ENCODE measurements around the gene FOSL1. TPM values are rescaled to one million over a fixed set of nuclear protein-coding genes. Genes with fewer than 3 reads are reported as not detected.

The FOSL1 gene
- total RNA-seq, 2 experiments from 2014 or later, result 23.0 to 24.7 TPM

DNA sequence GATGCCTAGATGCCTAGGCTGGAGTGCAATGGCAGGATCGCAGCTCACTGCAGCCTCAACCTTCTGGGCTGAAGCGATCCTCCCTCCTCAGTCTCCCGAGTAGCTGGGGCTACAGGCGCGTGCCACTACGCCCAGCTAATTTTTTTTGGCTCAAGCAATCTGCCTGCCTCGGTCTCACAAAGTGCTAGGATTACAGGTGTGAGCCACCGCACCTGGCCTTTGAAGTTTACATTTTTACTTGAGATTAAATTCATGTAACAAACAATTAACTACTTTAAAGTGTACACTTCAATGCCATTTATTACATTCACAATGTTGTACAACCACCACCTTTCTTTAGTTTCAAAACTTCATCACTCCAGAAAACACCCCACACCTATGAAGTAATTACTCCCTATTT, 3.5 kb upstream of the FOSL1 start:
- CTCF ChIA-PET, result interaction anchor here (0.9 kb wide), 1 partner anchor 15 kb away, joined by 3 read pairs; the partner anchor contains the start of gene FIBP
- POLR2A ChIA-PET, result no interaction called here

- ChIA-PET CTCF (interaction anchor here (0.9 to 8.1 kb wide), 2 partner anchors 15 kb away, joined by 3 to 95 read pairs; partner anchors contain the start of genes CCDC85B and FIBP), POLR2A (no interaction called here)
These were observed 2.9 kb upstream of the FOSL1 start for GRCh38 chr11:65903068-65903481.

DNA sequence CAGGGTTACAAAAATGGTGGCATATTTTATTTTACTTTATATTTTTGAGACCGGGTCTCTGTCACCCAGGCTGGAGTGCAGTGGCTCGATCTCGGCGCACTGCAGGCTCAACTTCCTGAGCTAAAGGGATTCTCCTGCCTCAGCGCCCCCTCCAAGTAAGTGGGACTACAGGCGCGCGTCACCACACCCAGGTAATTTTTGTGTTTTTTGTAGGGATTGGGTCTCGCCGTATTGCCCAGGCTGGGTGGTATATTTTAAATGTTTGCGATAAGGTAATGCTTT, 652 bp upstream of the FOSL1 start:
- POLR2A ChIA-PET, result interaction anchor here (0.9 to 5.4 kb wide), 8 partner anchors 11 to 102 kb away, joined by 3 to 67 read pairs (median 4); partner anchors contain the start of genes BANF1, CCDC85B, CFL1 and FIBP
- CTCF ChIA-PET, result interaction anchor here (1.0 to 8.1 kb wide), 6 partner anchors 10 to 121 kb away, joined by 3 to 95 read pairs (median 4); partner anchors contain the start of genes C11orf68, CCDC85B and FIBP

GRCh38 chr11:65899356-65900124, 648 bp downstream of the FOSL1 start:
- CTCF ChIA-PET, result interaction anchor here (0.5 to 8.1 kb wide), 4 partner anchors 12 to 475 kb away, joined by 3 to 95 read pairs (median 6); partner anchors contain the start of genes CCDC85B and FIBP
- POLR2A ChIA-PET, result interaction anchor here (1.5 to 5.4 kb wide), 2 partner anchors 9 to 18 kb away, joined by 11 to 67 read pairs; partner anchors contain the start of genes CCDC85B and FIBP

GRCh38 chr11:65898656-65899355, 1.4 kb downstream of the FOSL1 start:
- ChIA-PET CTCF (interaction anchor here (0.5 to 8.1 kb wide), 9 partner anchors 11 to 474 kb away, joined by 3 to 95 read pairs (median 3); partner anchors contain the start of genes CCDC85B, FIBP, MUS81 and OVOL1), POLR2A (interaction anchor here (0.6 to 5.4 kb wide), 5 partner anchors 9 to 1347 kb away, joined by 3 to 67 read pairs (median 5); partner anchors contain the start of genes CCDC85B and FIBP)

DNA sequence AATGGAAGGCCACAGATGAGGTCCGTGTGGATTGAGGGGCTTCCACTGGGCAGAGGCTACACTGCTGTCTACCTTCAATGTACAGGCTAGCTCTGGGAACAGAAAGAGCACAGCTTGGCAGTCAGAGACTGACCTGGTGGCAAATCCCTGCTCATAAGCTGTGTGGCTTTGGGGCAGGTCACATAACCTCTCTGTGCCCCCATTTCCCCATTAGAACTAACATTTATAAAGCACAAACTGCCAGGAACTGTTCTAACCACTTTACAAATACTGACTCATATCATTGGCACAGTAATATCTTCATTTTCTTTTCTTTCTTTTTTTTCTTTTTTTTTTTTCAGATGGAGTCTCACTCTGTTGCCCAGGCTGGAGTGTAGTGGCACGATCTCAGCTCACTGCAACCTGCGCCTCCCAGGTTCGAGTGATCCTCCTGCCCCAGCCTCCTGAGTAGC, 3.1 kb downstream of the FOSL1 start:
- ChIA-PET CTCF (interaction anchor here (1.0 to 8.1 kb wide), 3 partner anchors 9 to 92 kb away, joined by 3 to 95 read pairs (median 7); partner anchors contain the start of genes CCDC85B, FIBP and MUS81), POLR2A (no interaction called here)

GRCh38 chr11:65896034-65896999, 3.9 kb downstream of the FOSL1 start:
- ChIA-PET CTCF (interaction anchor here (1.0 to 8.1 kb wide), 3 partner anchors 9 to 93 kb away, joined by 3 to 95 read pairs (median 3); partner anchors contain the start of genes CCDC85B and FIBP), POLR2A (no interaction called here)

GRCh38 chr11:65895482-65895981, 4.7 kb downstream of the FOSL1 start:
- ChIA-PET POLR2A (no interaction called here), CTCF (interaction anchor here (1.0 to 8.1 kb wide), 2 partner anchors 8 to 91 kb away, joined by 3 to 95 read pairs; partner anchors contain the start of genes CCDC85B and FIBP)

- CTCF ChIA-PET, result interaction anchor here (0.6 to 12.8 kb wide), 5 partner anchors 9 to 563 kb away, joined by 3 to 163 read pairs (median 4); partner anchors contain the start of genes CFL1 and MUS81
- POLR2A ChIA-PET, result interaction anchor here (0.7 to 0.9 kb wide), 3 partner anchors 24 to 74 kb away, joined by 3 read pairs; no protein-coding TSS in a partner anchor
These were observed 6.1 kb downstream of the FOSL1 start for GRCh38 chr11:65894034-65894591.

- CTCF ChIA-PET, result interaction anchor here (0.6 to 12.8 kb wide), 7 partner anchors 8 to 96 kb away, joined by 3 to 163 read pairs (median 10); partner anchors contain the start of genes CFL1, CTSW and MUS81
- POLR2A ChIA-PET, result interaction anchor here (1.2 to 4.7 kb wide), 2 partner anchors 7 to 33 kb away, joined by 3 to 67 read pairs; partner anchors contain the start of gene FOSL1
These were observed 7.4 kb downstream of the FOSL1 start for GRCh38 chr11:65892661-65893317.

DNA sequence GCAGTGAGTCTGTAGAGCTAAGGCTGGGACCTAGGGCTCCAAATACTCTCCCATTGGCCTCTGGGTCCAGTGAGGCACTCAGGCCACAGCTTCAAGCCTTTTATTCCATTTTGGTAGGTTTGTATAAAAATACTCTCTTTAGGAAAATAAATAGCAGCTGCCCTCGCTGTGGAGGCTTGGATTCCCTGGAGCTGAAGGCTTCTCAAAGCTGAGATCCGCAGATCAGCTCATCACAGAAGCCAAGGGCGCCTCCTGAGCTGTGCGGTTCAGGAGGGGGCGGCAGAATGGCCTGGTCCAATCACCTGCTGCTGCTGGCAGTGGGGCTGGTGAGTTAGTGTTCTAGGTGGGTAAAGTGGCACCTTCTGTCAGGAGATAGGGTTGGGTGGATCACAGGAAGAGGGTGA, 8.0 kb downstream of the FOSL1 start:
- POLR2A ChIA-PET, result interaction anchor here (1.2 to 4.7 kb wide), 2 partner anchors 8 to 33 kb away, joined by 3 to 67 read pairs; partner anchors contain the start of gene FOSL1
- CTCF ChIA-PET, result interaction anchor here (0.6 to 12.8 kb wide), 8 partner anchors 7 to 153 kb away, joined by 3 to 163 read pairs (median 10); partner anchors contain the start of genes CFL1, CTSW, FOSL1 and MUS81

DNA sequence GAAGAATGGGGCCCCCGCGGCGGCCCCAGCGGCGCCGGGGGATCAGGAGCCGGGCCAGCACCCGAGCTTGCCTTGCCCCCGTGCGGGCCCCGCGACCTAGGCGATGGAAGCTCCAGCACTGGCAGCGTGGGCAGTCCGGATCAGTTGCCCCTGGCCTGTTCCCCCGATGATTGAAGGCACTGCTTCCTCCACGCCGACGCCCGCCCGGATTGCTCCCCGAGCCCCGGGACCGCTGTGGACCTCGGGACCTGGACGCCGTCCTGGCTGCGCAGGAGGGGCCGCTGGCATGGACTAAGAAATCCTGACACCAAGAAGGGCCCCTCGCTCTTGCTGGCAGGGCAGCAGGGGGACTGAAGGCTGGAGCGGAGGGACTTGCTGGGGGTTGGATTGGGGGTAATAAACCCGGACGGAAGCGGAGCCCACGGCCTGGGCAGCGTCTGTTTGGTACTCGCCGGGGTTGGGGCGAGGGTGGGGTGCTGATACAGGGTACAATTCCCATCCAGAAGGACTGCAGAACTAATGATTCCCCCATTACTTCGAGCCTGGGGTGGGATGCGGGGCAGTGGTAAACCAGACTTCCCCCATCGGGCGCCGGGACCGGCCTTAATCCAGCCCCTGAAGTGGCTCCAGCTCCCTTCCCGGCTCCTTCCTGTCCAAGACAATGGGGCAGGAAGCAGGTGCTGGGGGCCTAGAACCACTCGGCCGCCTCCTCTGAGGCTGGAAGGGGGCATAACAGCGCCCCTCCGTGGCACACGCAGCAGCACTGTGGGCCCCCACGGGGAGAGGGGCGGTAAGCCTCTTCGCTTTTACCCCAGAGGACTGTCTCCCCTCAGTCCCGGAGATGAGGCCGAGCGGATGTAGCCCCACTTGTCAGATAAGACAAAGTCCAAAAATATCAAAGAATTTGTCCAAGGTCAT, 8.7 kb downstream of the FOSL1 start:
- CTCF ChIA-PET, result interaction anchor here (1.0 to 12.8 kb wide), 11 partner anchors 7 to 176 kb away, joined by 3 to 163 read pairs (median 10); partner anchors contain the start of genes C11orf68, CFL1, CTSW and FOSL1
- POLR2A ChIA-PET, result interaction anchor here (0.6 to 4.7 kb wide), 16 partner anchors 9 to 321 kb away, joined by 3 to 67 read pairs (median 4); partner anchors contain the start of genes BANF1, C11orf68, CFL1 and EIF1AD

DNA sequence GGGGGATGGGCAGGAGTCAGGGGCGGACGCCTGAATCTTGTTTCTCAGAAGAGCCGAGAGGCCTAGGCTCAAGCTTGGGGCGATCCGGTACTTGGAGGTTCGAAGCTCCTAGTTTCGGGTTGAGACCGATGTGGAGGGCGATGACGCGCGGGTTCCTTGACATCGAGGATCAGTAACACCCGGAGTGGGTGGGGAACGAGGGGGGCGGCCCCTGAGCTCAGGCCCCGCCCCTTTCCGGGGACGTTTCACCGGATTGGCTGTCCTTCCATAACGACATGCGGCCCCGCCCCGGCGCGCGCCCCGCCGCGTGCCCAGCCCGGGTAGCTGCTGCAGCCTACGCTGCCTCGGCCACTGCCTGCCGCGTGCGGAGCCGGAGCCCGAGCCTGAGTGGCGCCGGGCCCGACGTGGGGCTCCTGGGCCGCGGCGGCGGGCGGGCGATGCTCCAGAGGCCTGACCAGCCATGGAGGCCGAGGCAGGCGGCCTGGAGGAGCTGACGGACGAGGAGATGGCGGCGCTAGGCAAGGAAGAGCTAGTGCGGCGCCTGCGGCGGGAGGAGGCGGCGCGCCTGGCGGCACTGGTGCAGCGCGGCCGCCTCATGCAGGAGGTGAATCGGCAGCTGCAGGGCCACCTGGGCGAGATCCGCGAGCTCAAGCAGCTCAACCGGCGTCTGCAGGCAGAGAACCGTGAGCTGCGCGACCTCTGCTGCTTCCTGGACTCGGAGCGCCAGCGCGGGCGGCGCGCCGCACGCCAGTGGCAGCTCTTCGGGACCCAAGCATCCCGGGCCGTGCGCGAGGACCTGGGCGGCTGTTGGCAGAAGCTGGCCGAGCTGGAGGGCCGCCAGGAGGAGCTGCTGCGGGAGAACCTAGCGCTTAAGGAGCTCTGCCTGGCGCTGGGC, 9.6 kb downstream of the FOSL1 start, which contains the start of gene CCDC85B:
Gene CCDC85B (plus strand): TSS at position 350 of the 895 bp plus-strand sequence. CDS start 111 bp downstream, at position 461.
- POLR2A ChIA-PET, result interaction anchor here (0.6 to 4.7 kb wide), 20 partner anchors 9 to 383 kb away, joined by 3 to 67 read pairs (median 4); partner anchors contain the start of genes BANF1, C11orf68, CFL1 and EIF1AD
- CTCF ChIA-PET, result interaction anchor here (1.1 to 12.8 kb wide), 12 partner anchors 8 to 177 kb away, joined by 3 to 163 read pairs (median 12); partner anchors contain the start of genes C11orf68, CFL1, CTSW and FOSL1

Measured in activated CD8-positive, alpha-beta memory T cell treated with anti-CD3 and anti-CD28 coated beads for 36 hours (primary cell).